ENCODE measurements around the gene ENPP7.

DNA sequence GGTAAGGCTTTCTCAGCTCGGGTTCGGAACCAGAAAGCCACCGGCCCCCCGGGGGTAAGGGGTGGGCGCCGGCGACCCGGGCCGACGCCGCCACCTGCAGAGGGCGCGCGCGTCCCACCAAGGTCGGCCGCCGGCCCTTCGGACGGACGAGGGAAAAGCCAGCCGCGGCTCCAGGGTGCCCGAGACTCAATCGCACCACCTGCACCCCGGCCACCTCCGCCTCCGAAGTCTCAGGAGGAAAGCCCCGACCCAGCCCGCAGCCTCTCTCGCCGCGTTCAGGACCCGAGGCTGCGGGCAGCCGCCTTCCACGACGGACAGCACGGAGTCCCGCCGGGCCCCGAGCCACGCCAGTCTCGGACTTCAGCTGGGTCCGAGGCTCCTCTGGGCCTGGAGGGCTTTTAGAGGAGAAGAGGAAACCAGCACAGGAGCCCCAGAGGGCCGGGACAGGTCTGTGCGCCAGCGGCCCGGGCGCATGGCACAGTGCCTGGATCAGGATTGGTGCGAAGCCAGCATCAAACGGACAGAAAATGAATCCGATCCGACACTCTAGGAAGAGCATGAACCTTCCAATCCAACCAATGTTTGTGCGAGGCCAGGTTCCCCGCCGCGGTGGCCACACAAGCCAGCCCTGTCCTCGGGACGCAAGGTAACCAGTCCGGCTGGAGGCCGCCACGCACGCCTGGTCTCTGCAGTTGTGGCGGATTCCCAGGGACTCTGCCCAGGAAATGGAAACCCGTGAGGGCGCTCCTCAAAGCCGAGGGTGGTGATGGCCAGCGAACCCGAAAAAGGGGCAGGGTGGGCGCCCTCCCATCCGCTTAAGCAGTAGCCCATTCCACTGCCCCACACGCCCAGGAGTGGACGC is 59.4 kb downstream of the ENPP7 start:
- TF ChIP-seq POLR2A (IDR thresholded peaks at IDR 0.05), result no peak
- TF ChIP-seq, protein P1, sequence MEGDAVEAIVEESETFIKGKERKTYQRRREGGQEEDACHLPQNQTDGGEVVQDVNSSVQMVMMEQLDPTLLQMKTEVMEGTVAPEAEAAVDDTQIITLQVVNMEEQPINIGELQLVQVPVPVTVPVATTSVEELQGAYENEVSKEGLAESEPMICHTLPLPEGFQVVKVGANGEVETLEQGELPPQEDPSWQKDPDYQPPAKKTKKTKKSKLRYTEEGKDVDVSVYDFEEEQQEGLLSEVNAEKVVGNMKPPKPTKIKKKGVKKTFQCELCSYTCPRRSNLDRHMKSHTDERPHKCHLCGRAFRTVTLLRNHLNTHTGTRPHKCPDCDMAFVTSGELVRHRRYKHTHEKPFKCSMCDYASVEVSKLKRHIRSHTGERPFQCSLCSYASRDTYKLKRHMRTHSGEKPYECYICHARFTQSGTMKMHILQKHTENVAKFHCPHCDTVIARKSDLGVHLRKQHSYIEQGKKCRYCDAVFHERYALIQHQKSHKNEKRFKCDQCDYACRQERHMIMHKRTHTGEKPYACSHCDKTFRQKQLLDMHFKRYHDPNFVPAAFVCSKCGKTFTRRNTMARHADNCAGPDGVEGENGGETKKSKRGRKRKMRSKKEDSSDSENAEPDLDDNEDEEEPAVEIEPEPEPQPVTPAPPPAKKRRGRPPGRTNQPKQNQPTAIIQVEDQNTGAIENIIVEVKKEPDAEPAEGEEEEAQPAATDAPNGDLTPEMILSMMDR (IDR thresholded peaks at IDR 0.05 in 4 of 5, conservative IDR thresholded peaks at IDR 0.05 in 1 of 5), result peak; percentile 68 to 82 (median 79)
